HepG2 (cell line): Measurements from ENCODE around the gene COX6A2. TPM values are rescaled to one million over a fixed set of nuclear protein-coding genes. Genes with fewer than 3 reads are reported as not detected.
A peak's percentile ranks its signal among the peaks of the same experiment; 100 is the strongest.

ENCODE experiments used
- ARID4A ChIP-seq: sonication (generic); formaldehyde crosslinking; IDR thresholded peaks from 2 replicates; pipeline ENCODE4 v1.5.0; 2020; ENCODE audit warnings: mild to moderate bottlenecking, missing genetic modification reagents, borderline replicate concordance
- CREBL2 ChIP-seq: sonication (generic); formaldehyde crosslinking; IDR thresholded peaks from 2 replicates; pipeline ENCODE4 v1.8.1; 2023; ENCODE audit warnings: missing genetic modification reagents, mild to moderate bottlenecking, borderline replicate concordance
- GLI4 ChIP-seq: sonication (generic); formaldehyde crosslinking; IDR thresholded peaks from 2 replicates; pipeline ENCODE4 v1.5.1; 2020; ENCODE audit warnings: missing genetic modification reagents, mild to moderate bottlenecking, moderate library complexity, borderline replicate concordance
- HDAC1 ChIP-seq: sonication (generic); formaldehyde crosslinking; IDR thresholded peaks from 2 replicates; pipeline ENCODE4 v1.5.1; 2020; ENCODE audit warnings: mild to moderate bottlenecking, missing genetic modification reagents
- NFIB ChIP-seq: sonication (generic); formaldehyde crosslinking; IDR thresholded peaks from 2 replicates; pipeline ENCODE4 v1.9.0; 2021; ENCODE audit warnings: missing genetic modification reagents, mild to moderate bottlenecking, borderline replicate concordance
- NR3C1 ChIP-seq: sonication (generic); formaldehyde crosslinking; IDR thresholded peaks from 2 replicates; pipeline ENCODE4 v1.4.0; 2020; ENCODE audit warnings: missing genetic modification reagents
- ZFY ChIP-seq: sonication (generic); formaldehyde crosslinking; IDR thresholded peaks from 2 replicates; pipeline ENCODE4 v1.4.0; 2020; ENCODE audit warnings: missing genetic modification reagents
- ZNF44 ChIP-seq: sonication (generic); formaldehyde crosslinking; IDR thresholded peaks from 2 replicates; pipeline ENCODE4 v1.5.1; 2020; ENCODE audit warnings: mild to moderate bottlenecking, missing genetic modification reagents
- ZNF530 ChIP-seq: sonication (generic); formaldehyde crosslinking; IDR thresholded peaks from 2 replicates; pipeline ENCODE4 v1.5.0; 2020; ENCODE audit warnings: low read depth, mild to moderate bottlenecking, missing genetic modification reagents
- polyA plus RNA-seq, 8 experiments: library from polyadenylated mRNA; depleted of rRNA in 3 of 8; stranded (reverse) in 7 of 8; unstranded in 1 of 8; fragments of >200 nt; fragmentation: Illumina TruSeq in 4 of 8; extraction: Trizol in 4 of 8; gene quantifications; 2 replicates each; pipeline versions ENCODE4 v1.2.1 to v1.2.3, GENCODE V29; 2011 to 2016; ENCODE audit warnings: low read depth in 4 of 8, missing spikeins in 1 of 8, mixed read lengths in 1 of 8; ENCODE audit not compliant: insufficient read depth in 1 of 8
- total RNA-seq, 5 experiments: library from RNA; depleted of rRNA; stranded (reverse); fragments of >200 nt; fragmentation: Illumina TruSeq; extraction: Trizol; gene quantifications; 2 replicates each; pipeline ENCODE4 v1.2.3, GENCODE V29; 2016; ENCODE audit warnings: low read depth in 1 of 5

The COX6A2 gene
- total and polyA plus RNA-seq, 2 of the 13 experiments (the other 11 are each of a cell fraction or from before 2014, with no cell fraction given) = not detected

- no peak for TF ChIP-seq ZNF530 (CRISPR knock-in tag)
- TF ChIP-seq HDAC1 (CRISPR knock-in tag) = no peak
- TF ChIP-seq ZFY = peak; percentile 49; the same call in 1 of the 2 replicates
- no peak for TF ChIP-seq NFIB (CRISPR knock-in tag)
- no peak for TF ChIP-seq GLI4
- TF ChIP-seq ARID4A = peak; percentile 37; the same call in 1 of the 2 replicates
- TF ChIP-seq CREBL2 (CRISPR knock-in tag) = no peak
- TF ChIP-seq NR3C1 (CRISPR knock-in tag) = no peak
- TF ChIP-seq ZNF44 (CRISPR knock-in tag) = no peak
Observed at GRCh38 chr16:31451681-31452351, 23.7 kb upstream of the COX6A2 start (continued).
